Measurements from ENCODE around the gene TRAF3IP1.
"Not testable (repeated sequence)": the region's sequence is repeated elsewhere in the genome, so short reads cannot be mapped to it uniquely, and the experiment has no call there.

DNA sequence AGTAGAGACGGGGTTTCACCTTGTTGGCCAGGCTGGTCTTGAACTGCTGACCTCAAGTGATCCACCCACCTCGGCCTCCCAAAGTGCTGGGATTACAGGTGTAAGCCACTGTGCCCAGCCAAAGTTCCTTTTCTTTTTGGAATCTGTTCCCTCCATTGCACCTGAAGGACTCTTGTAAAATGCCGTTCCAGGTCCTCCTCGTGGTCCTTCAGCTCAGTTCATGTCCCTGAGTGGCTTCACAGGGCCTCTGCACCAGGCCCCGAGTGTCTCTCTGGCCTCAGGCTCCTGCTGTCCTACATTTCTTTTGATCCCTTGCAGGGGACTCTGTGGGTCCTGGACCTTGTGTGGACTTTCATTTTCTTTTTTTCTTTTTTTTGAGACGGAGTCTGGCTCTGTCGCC lies 3.9 kb downstream of the TRAF3IP1 start:
- TF ChIP-seq, protein P1, sequence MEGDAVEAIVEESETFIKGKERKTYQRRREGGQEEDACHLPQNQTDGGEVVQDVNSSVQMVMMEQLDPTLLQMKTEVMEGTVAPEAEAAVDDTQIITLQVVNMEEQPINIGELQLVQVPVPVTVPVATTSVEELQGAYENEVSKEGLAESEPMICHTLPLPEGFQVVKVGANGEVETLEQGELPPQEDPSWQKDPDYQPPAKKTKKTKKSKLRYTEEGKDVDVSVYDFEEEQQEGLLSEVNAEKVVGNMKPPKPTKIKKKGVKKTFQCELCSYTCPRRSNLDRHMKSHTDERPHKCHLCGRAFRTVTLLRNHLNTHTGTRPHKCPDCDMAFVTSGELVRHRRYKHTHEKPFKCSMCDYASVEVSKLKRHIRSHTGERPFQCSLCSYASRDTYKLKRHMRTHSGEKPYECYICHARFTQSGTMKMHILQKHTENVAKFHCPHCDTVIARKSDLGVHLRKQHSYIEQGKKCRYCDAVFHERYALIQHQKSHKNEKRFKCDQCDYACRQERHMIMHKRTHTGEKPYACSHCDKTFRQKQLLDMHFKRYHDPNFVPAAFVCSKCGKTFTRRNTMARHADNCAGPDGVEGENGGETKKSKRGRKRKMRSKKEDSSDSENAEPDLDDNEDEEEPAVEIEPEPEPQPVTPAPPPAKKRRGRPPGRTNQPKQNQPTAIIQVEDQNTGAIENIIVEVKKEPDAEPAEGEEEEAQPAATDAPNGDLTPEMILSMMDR (IDR thresholded peaks at IDR 0.05) = not testable (repeated sequence)
- TF ChIP-seq POLR2A (IDR thresholded peaks at IDR 0.05) = not testable (repeated sequence)
